HepG2 (cell line): ENCODE results near the gene ASCL2. TPM values are rescaled to one million over a fixed set of nuclear protein-coding genes. Genes with fewer than 3 reads are reported as not detected.

Source experiments
- ATAC-seq: fragments of 200-7000 bp; cut with Tn5 transposase; 3 replicates; pipeline ENCODE4 v1.9.1; 2020; ENCODE audit warnings: mild to moderate bottlenecking, moderate library complexity
- BruUV-seq: library from RNA; stranded (reverse); fragments of 400-500 nt; replicated peaks from 2 replicates; lab custom pipeline; 2021; lab: Mats Ljungman, UMichigan
- CTCF ChIA-PET: fragments of 300-600 bp; formaldehyde crosslinking; extraction: SDS; loops from one replicate; lab custom pipeline; 2021; ENCODE audit warnings: low total read pairs, inconsistent platforms, low intra/inter-chr PET ratio; lab: Yijun Ruan, JAX
- POLR2A ChIA-PET: fragments of 350-600 bp; sonication (Branson Sonifier 250); formaldehyde crosslinking; loops from one replicate; lab custom pipeline; 2020; ENCODE audit warnings: antibody characterized with exemption, inconsistent platforms; lab: Yijun Ruan, JAX
- DNase-seq: peaks from one replicate; pipeline ENCODE4 v3.0.0-alpha.2; 2015; ENCODE audit warnings: low spot score
- FAIRE-seq: peaks from 3 replicates; lab custom pipeline; 2011; peaks lifted over from hg19 to GRCh38; lab: Jason Lieb, UNC
- H2AFZ ChIP-seq: one replicate; pipeline ENCODE4 v1.6.1; 2011; ENCODE audit warnings: low read length, inconsistent platforms
- H3K27ac ChIP-seq: fragments of 300-600 bp; 3 replicates; pipeline ENCODE4 v1.8.0; 2011; ENCODE audit warnings: mixed run types, mild to moderate bottlenecking, mixed read lengths, low read length, inconsistent platforms; ENCODE audit not compliant: insufficient read depth; ENCODE audit errors: extremely low read length
- H3K27me3 ChIP-seq, 2 experiments: fragments of 200-600 bp in 1 of 2; 2 replicates in 1 of 2; 3 replicates in 1 of 2; pipeline versions ENCODE4 v1.6.0 to v1.8.0; 2011; ENCODE audit warnings: low read length in 2 of 2, mild to moderate bottlenecking in 2 of 2, moderate library complexity in 2 of 2, inconsistent platforms in 1 of 2; ENCODE audit not compliant: insufficient read depth in 2 of 2, control insufficient read depth in 1 of 2
- H3K36me3 ChIP-seq, 2 experiments: fragments of 200-600 bp in 1 of 2; replicated peaks in 1 of 2; 2 replicates in 1 of 2; 3 replicates in 1 of 2; pipeline versions ENCODE4 v1.5.1 to v1.8.0; 2011; ENCODE audit warnings: low read length in 2 of 2, inconsistent platforms in 1 of 2; ENCODE audit not compliant: insufficient read depth in 2 of 2, control insufficient read depth in 1 of 2
- H3K4me1 ChIP-seq: 2 replicates; pipeline ENCODE4 v1.5.1; 2012; ENCODE audit warnings: low read length, inconsistent platforms; ENCODE audit not compliant: insufficient read depth
- H3K4me2 ChIP-seq: 2 replicates; pipeline ENCODE4 v1.6.0; 2011; ENCODE audit warnings: low read depth, low read length, inconsistent platforms
- H3K4me3 ChIP-seq, 3 experiments: fragments of 200-600 bp in 1 of 3; sonication (generic), shearing (Covaris generic) in 1 of 3; replicated peaks in 1 of 3; 2 replicates each; pipeline ENCODE4 v1.5.1; 2011 to 2016; ENCODE audit warnings: low read length in 3 of 3, inconsistent platforms in 2 of 3, low read depth in 2 of 3, mild to moderate bottlenecking in 2 of 3, control low read depth in 1 of 3, mixed read lengths in 1 of 3; ENCODE audit not compliant: insufficient read depth in 1 of 3
- H3K79me2 ChIP-seq: one replicate; pipeline ENCODE4 v1.6.1; 2011; ENCODE audit warnings: low read length, inconsistent platforms; ENCODE audit not compliant: insufficient read depth
- H3K9ac ChIP-seq: 2 replicates; pipeline ENCODE4 v1.6.0; 2011; ENCODE audit warnings: mild to moderate bottlenecking, low read depth, low read length, inconsistent platforms; ENCODE audit not compliant: insufficient read depth
- H3K9me3 ChIP-seq: 2 replicates; pipeline ENCODE4 v1.5.1; 2012; ENCODE audit warnings: mild to moderate bottlenecking, low read length
- H4K20me1 ChIP-seq: 2 replicates; pipeline ENCODE4 v1.6.0; 2011; ENCODE audit warnings: inconsistent platforms, mild to moderate bottlenecking, low read length, moderate library complexity; ENCODE audit not compliant: insufficient read depth
- DMTF1 ChIP-seq: sonication (generic); formaldehyde crosslinking; IDR thresholded peaks from 2 replicates; pipeline ENCODE4 v1.4.0; 2020; ENCODE audit warnings: mild to moderate bottlenecking, missing genetic modification reagents
- ETV5 ChIP-seq: IDR thresholded peaks from 2 replicates; pipeline ENCODE4 v1.6.1; 2018; ENCODE audit warnings: missing biosample characterization, missing genetic modification reagents, inconsistent platforms, borderline replicate concordance
- RBAK ChIP-seq: sonication (generic); formaldehyde crosslinking; IDR thresholded peaks from 2 replicates; pipeline ENCODE4 v1.5.1; 2020; ENCODE audit warnings: mild to moderate bottlenecking, missing genetic modification reagents
- RFX1 ChIP-seq: fragments of 450-650 bp; IDR thresholded peaks from 2 replicates; pipeline ENCODE4 v1.6.1; 2017
- SALL1 ChIP-seq: sonication (generic); formaldehyde crosslinking; IDR thresholded peaks from 2 replicates; pipeline ENCODE4 v1.8.0; 2022; ENCODE audit warnings: mild to moderate bottlenecking, missing genetic modification reagents
- ZFP41 ChIP-seq: sonication (generic); formaldehyde crosslinking; IDR thresholded peaks from 2 replicates; pipeline ENCODE4 v1.4.0; 2020; ENCODE audit warnings: mild to moderate bottlenecking, missing genetic modification reagents, borderline replicate concordance
- ZNF674 ChIP-seq: sonication (generic); formaldehyde crosslinking; IDR thresholded peaks from 2 replicates; pipeline ENCODE4 v1.5.0; 2020; ENCODE audit warnings: low read depth, mild to moderate bottlenecking, missing genetic modification reagents
- WGBS: methylation state at CpG from one replicate; pipeline ENCODE4 v1.1.6; 2017; ENCODE audit warnings: low lambda C conversion rate; 5-methylcytosine and 5-hydroxymethylcytosine counted together
- in situ Hi-C: cut with HindIII; loops from 2 replicates; pipeline ENCODE4 v1.10.0; 2017; ENCODE audit warnings: low pct_unique_long_range_greater_than_20kb; ENCODE audit not compliant: extremely low pct_ligation_motif_present
- intact Hi-C: fragments of 100-400 bp; cut with micrococcal nuclease; formaldehyde crosslinking; loops from one replicate; pipeline ENCODE4 v1.10.0; 2022; ENCODE audit not compliant: unreplicated experiment
- polyA plus RNA-seq, 8 experiments: library from polyadenylated mRNA; depleted of rRNA in 3 of 8; stranded (reverse) in 7 of 8; unstranded in 1 of 8; fragments of >200 nt; fragmentation: Illumina TruSeq in 4 of 8; extraction: Trizol in 4 of 8; gene quantifications; 2 replicates each; pipeline versions ENCODE4 v1.2.1 to v1.2.3, GENCODE V29; 2011 to 2016; ENCODE audit warnings: low read depth in 4 of 8, missing spikeins in 1 of 8, mixed read lengths in 1 of 8; ENCODE audit not compliant: insufficient read depth in 1 of 8
- total RNA-seq, 5 experiments: library from RNA; depleted of rRNA; stranded (reverse); fragments of >200 nt; fragmentation: Illumina TruSeq; extraction: Trizol; gene quantifications; 2 replicates each; pipeline ENCODE4 v1.2.3, GENCODE V29; 2016; ENCODE audit warnings: low read depth in 1 of 5
- TF ChIP-seq, protein P1 (sequence below): sonication (generic); formaldehyde crosslinking; IDR thresholded peaks from 2 replicates; pipeline ENCODE4 v1.5.0; 2020; ENCODE audit warnings: missing genetic modification reagents
- TF ChIP-seq, protein P2 (sequence below): sonication (generic); formaldehyde crosslinking; IDR thresholded peaks from 2 replicates; pipeline ENCODE4 v1.5.1; 2020; ENCODE audit warnings: missing genetic modification reagents, mild to moderate bottlenecking, borderline replicate concordance
- TF ChIP-seq, protein P3 (sequence below): sonication (generic); formaldehyde crosslinking; IDR thresholded peaks from 2 replicates; pipeline ENCODE4 v1.8.0; 2022; ENCODE audit warnings: mild to moderate bottlenecking, missing genetic modification reagents, moderate library complexity

Gene ASCL2
- total and polyA plus RNA-seq, 2 of the 13 experiments (the other 11 are each of a cell fraction or from before 2014, with no cell fraction given) = 0.07 TPM; not detected in 1

DNA sequence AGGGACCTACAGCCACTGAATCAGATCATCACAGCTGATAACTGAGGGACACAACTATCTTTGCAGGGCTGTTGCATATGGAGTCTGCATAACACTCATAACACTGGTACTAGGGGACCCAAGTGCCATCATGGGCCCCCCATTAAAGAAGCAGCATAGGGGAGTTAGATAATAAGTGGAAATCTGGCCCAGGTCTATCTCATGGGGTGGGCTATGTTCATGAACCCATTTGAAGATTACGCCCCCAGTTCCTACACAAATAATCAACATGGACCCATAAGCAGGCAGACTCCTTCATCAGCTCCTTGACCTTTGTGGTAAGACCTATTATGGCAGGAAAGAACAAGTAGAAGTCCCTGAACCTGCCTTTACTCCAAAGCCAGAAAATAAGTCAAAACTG is 48.8 kb downstream of the ASCL2 start:
- Histone ChIP-seq H3K4me3 (no peak overlapping the region), H3K9ac (no peak overlapping the region), H3K79me2 (no peaks in the 10 kb centered on the region), H3K27me3 (peaks cover 0 to 25% of the 10 kb centered on the region in 2 experiments; a peak in 3 of 5 replicates), H4K20me1 (no peaks in the 10 kb centered on the region), H3K4me1 (peaks cover 27% of the 10 kb centered on the region), H2AFZ (no peak overlapping the region), H3K36me3 (no peaks in the 10 kb centered on the region), H3K27ac (no peak overlapping the region), H3K4me2 (no peak overlapping the region), H3K9me3 (no peaks in the 10 kb centered on the region)
- CTCF ChIA-PET = no interaction called here
- no peak for DNase-seq
- FAIRE-seq = no peak
- POLR2A ChIA-PET = no interaction called here
- TF ChIP-seq RBAK (CRISPR knock-in tag) (no peak), ETV5 (CRISPR knock-in tag) (no peak), ZFP41 (CRISPR knock-in tag) (no peak), ZNF674 (CRISPR knock-in tag) (no peak), SALL1 (no peak), DMTF1 (CRISPR knock-in tag) (no peak), RFX1 (no peak)
- TF ChIP-seq, protein P1, sequence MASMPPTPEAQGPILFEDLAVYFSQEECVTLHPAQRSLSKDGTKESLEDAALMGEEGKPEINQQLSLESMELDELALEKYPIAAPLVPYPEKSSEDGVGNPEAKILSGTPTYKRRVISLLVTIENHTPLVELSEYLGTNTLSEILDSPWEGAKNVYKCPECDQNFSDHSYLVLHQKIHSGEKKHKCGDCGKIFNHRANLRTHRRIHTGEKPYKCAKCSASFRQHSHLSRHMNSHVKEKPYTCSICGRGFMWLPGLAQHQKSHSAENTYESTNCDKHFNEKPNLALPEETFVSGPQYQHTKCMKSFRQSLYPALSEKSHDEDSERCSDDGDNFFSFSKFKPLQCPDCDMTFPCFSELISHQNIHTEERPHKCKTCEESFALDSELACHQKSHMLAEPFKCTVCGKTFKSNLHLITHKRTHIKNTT (CRISPR knock-in tag) = no peak
- TF ChIP-seq, protein P2, sequence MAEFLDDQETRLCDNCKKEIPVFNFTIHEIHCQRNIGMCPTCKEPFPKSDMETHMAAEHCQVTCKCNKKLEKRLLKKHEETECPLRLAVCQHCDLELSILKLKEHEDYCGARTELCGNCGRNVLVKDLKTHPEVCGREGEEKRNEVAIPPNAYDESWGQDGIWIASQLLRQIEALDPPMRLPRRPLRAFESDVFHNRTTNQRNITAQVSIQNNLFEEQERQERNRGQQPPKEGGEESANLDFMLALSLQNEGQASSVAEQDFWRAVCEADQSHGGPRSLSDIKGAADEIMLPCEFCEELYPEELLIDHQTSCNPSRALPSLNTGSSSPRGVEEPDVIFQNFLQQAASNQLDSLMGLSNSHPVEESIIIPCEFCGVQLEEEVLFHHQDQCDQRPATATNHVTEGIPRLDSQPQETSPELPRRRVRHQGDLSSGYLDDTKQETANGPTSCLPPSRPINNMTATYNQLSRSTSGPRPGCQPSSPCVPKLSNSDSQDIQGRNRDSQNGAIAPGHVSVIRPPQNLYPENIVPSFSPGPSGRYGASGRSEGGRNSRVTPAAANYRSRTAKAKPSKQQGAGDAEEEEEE (CRISPR knock-in tag) = no peak
- TF ChIP-seq, protein P3, sequence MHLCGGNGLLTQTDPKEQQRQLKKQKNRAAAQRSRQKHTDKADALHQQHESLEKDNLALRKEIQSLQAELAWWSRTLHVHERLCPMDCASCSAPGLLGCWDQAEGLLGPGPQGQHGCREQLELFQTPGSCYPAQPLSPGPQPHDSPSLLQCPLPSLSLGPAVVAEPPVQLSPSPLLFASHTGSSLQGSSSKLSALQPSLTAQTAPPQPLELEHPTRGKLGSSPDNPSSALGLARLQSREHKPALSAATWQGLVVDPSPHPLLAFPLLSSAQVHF (CRISPR knock-in tag) = no peak
- intact Hi-C loops = no loop called here
- BruUV-seq = no TSS peak
- no peak for ATAC-seq
- WGBS = 38% methylated on average over 1 of the region's 1 CpG
- in situ Hi-C loops = loop anchor here (25.0 kb wide), 1 partner anchor 516 kb away; no protein-coding TSS in a partner anchor
